Uterus (tissue), 2 donors: ENCODE results near the gene DCP1B.

Source experiments
- POLR2A ChIP-seq, 2 donors: fragments of 450-650 bp; IDR thresholded peaks; one replicate each; pipeline ENCODE4 v1.6.1; 2016; ENCODE audit warnings: antibody characterized with exemption in 2 of 2, mild to moderate bottlenecking in 1 of 2, moderate library complexity in 1 of 2
- TF ChIP-seq, protein P1 (sequence below), 4 experiments: fragments of 200-600 bp in 2 of 4; fragments of 450-650 bp in 2 of 4; sonication (generic) in 2 of 4; IDR thresholded peaks; one replicate each; pipeline ENCODE4 v1.5.1; 2016 to 2019; ENCODE audit warnings: antibody characterized with exemption in 4 of 4, mild to moderate bottlenecking in 2 of 4, moderate library complexity in 1 of 4

- TF ChIP-seq, protein P1, sequence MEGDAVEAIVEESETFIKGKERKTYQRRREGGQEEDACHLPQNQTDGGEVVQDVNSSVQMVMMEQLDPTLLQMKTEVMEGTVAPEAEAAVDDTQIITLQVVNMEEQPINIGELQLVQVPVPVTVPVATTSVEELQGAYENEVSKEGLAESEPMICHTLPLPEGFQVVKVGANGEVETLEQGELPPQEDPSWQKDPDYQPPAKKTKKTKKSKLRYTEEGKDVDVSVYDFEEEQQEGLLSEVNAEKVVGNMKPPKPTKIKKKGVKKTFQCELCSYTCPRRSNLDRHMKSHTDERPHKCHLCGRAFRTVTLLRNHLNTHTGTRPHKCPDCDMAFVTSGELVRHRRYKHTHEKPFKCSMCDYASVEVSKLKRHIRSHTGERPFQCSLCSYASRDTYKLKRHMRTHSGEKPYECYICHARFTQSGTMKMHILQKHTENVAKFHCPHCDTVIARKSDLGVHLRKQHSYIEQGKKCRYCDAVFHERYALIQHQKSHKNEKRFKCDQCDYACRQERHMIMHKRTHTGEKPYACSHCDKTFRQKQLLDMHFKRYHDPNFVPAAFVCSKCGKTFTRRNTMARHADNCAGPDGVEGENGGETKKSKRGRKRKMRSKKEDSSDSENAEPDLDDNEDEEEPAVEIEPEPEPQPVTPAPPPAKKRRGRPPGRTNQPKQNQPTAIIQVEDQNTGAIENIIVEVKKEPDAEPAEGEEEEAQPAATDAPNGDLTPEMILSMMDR (IDR thresholded peaks at IDR 0.05): no peak
- no peak for TF ChIP-seq POLR2A (IDR thresholded peaks at IDR 0.05)
Observed at GRCh38 chr12:1918884-1919236, 85.4 kb downstream of the DCP1B start.
